ENCODE measurements around the gene VWF.

Gene VWF

GRCh38 chr12:5982106-5982505 is 142.4 kb downstream of the VWF start:
- intact Hi-C loops (cut with DNase I): no loop called here
- peak in 1 of 42 donors; percentile 35 for DNase-seq

- peak in 1 of 42 donors; percentile 29 for DNase-seq
- intact Hi-C loops (cut with DNase I): no loop called here
These were observed 146.9 kb downstream of the VWF start for GRCh38 chr12:5977556-5977955.

- DNase-seq: peak in 1 of 42 donors; percentile 5
- intact Hi-C loops (cut with DNase I): no loop called here
These were observed 147.8 kb downstream of the VWF start for GRCh38 chr12:5976711-5977110.

- intact Hi-C loops (cut with DNase I): no loop called here
- DNase-seq: peak in 1 of 42 donors; percentile 14
These were observed 148.3 kb downstream of the VWF start for GRCh38 chr12:5976196-5976595.

GRCh38 chr12:5973461-5974115 is 150.9 kb downstream of the VWF start:
- peak in 1 of 42 donors; percentile 30 for DNase-seq
- intact Hi-C loops (cut with DNase I): no loop called here

GRCh38 chr12:5972387-5972786 is 152.1 kb downstream of the VWF start:
- intact Hi-C loops (cut with DNase I): no loop called here
- peak in 1 of 42 donors; percentile 12 for DNase-seq

- intact Hi-C loops (cut with DNase I): no loop called here
- DNase-seq: peak in 1 of 42 donors; percentile 25
These were observed 153.1 kb downstream of the VWF start for GRCh38 chr12:5971194-5971850.

- intact Hi-C loops (cut with DNase I): no loop called here
- DNase-seq: no peak
These were observed 154.3 kb downstream of the VWF start for GRCh38 chr12:5969974-5970690.

GRCh38 chr12:5969156-5969973 is 155.1 kb downstream of the VWF start:
- DNase-seq: peak in 1 of 42 donors; percentile 26

GRCh38 chr12:5967645-5968415 is 156.6 kb downstream of the VWF start:
- peak in 1 of 42 donors; percentile 24 for DNase-seq
- intact Hi-C loops (cut with DNase I): no loop called here

More at GRCh38 chr12:5969156-5969973, 155.1 kb downstream of the VWF start:
- intact Hi-C loops (cut with DNase I): no loop called here

GRCh38 chr12:5966486-5967095 is 157.9 kb downstream of the VWF start:
- peak in 1 of 42 donors; percentile 35 for DNase-seq
- intact Hi-C loops (cut with DNase I): no loop called here

GRCh38 chr12:5965950-5966383 is 158.5 kb downstream of the VWF start:
- DNase-seq: peak; percentile 30 to 86 (median 65)
- intact Hi-C loops (cut with DNase I): no loop called here

- intact Hi-C loops (cut with DNase I): no loop called here
These were observed 159.3 kb downstream of the VWF start for GRCh38 chr12:5964913-5965900.

GRCh38 chr12:5963515-5963914 is 161.0 kb downstream of the VWF start:
- no peak for DNase-seq
- intact Hi-C loops (cut with DNase I): no loop called here

More at GRCh38 chr12:5964913-5965900, 159.3 kb downstream of the VWF start:
- no peak for DNase-seq

- DNase-seq: no peak
- intact Hi-C loops (cut with DNase I): no loop called here
These were observed 163.7 kb downstream of the VWF start for GRCh38 chr12:5960783-5961182.

GRCh38 chr12:5956987-5957386 is 167.5 kb downstream of the VWF start:
- no peak for DNase-seq
- intact Hi-C loops (cut with DNase I): no loop called here

GRCh38 chr12:5954661-5955060 is 169.8 kb downstream of the VWF start:
- no peak for DNase-seq
- intact Hi-C loops (cut with DNase I): no loop called here
